Lower leg skin (tissue), 3 donors: ENCODE data around the gene CHRNA10.

ENCODE experiments used
- CTCF ChIP-seq, 3 donors: fragments of 450-650 bp; IDR thresholded peaks; one replicate each; pipeline ENCODE4 v1.5.1; 2016; ENCODE audit warnings: antibody characterized with exemption in 3 of 3, mild to moderate bottlenecking in 3 of 3, moderate library complexity in 2 of 3
- POLR2A ChIP-seq, 2 donors: fragments of 450-650 bp; IDR thresholded peaks; one replicate each; pipeline ENCODE4 v1.6.1; 2016 to 2017; ENCODE audit warnings: antibody characterized with exemption in 2 of 2, mild to moderate bottlenecking in 1 of 2, moderate library complexity in 1 of 2

- no peak for TF ChIP-seq CTCF (IDR thresholded peaks at IDR 0.05)
- no peak for TF ChIP-seq POLR2A (IDR thresholded peaks at IDR 0.05)
Measured at GRCh38 chr11:3641701-3642070, 29.5 kb downstream of the CHRNA10 start, which contains the start of gene ART5.
